HepG2 (cell line): ENCODE results near the gene HNRNPC. TPM values are rescaled to one million over a fixed set of nuclear protein-coding genes. Genes with fewer than 3 reads are reported as not detected.

Experiments used
- CEBPB ChIP-seq: IDR thresholded peaks from 2 replicates; pipeline ENCODE4 v1.6.1; 2011; ENCODE audit warnings: low read depth, low read length, improper control_type of control experiment, borderline replicate concordance
- CREB1 ChIP-seq, 2 experiments: fragments of 450-650 bp in 1 of 2; IDR thresholded peaks; 2 replicates each; pipeline ENCODE4 v1.6.1; 2016 to 2017; ENCODE audit warnings: control low read depth in 1 of 2, mild to moderate bottlenecking in 1 of 2, missing compliant biosample characterization in 1 of 2, missing genetic modification characterization in 1 of 2
- JUNB ChIP-seq: sonication (generic); formaldehyde crosslinking; IDR thresholded peaks from 2 replicates; pipeline ENCODE4 v1.8.0; 2022; ENCODE audit warnings: missing genetic modification reagents, mild to moderate bottlenecking, borderline replicate concordance
- KLF13 ChIP-seq: sonication (generic); formaldehyde crosslinking; IDR thresholded peaks from 2 replicates; pipeline ENCODE4 v1.4.0; 2020; ENCODE audit warnings: mild to moderate bottlenecking, missing genetic modification reagents
- MED8 ChIP-seq: sonication (generic); formaldehyde crosslinking; IDR thresholded peaks from 2 replicates; pipeline ENCODE4 v1.8.1; 2023; ENCODE audit warnings: mild to moderate bottlenecking, missing genetic modification reagents; ENCODE audit not compliant: insufficient replicate concordance
- MEF2D ChIP-seq: sonication (generic); formaldehyde crosslinking; IDR thresholded peaks from 2 replicates; pipeline ENCODE4 v1.5.1; 2020; ENCODE audit warnings: mild to moderate bottlenecking, missing genetic modification reagents
- MTA1 ChIP-seq: sonication (generic); formaldehyde crosslinking; IDR thresholded peaks from 2 replicates; pipeline ENCODE4 v1.4.0; 2020; ENCODE audit warnings: missing genetic modification reagents, mild to moderate bottlenecking, borderline replicate concordance
- NFE2 ChIP-seq: sonication (generic); formaldehyde crosslinking; IDR thresholded peaks from 2 replicates; pipeline ENCODE4 v1.4.0; 2020; ENCODE audit warnings: missing genetic modification reagents
- NFE2L2 ChIP-seq: fragments of 150-350 bp; IDR thresholded peaks from 2 replicates; pipeline ENCODE4 v1.6.1; 2014; ENCODE audit warnings: low read length
- POLR2AphosphoS2 ChIP-seq: IDR thresholded peaks from 2 replicates; pipeline ENCODE4 v1.6.1; 2011; ENCODE audit warnings: low read depth, low read length, improper control_type of control experiment
- POLR2AphosphoS5 ChIP-seq: IDR thresholded peaks from 2 replicates; pipeline ENCODE4 v1.6.1; 2012; ENCODE audit warnings: low read depth, low read length
- POLR2G ChIP-seq: fragments of 200-400 bp; formaldehyde crosslinking; IDR thresholded peaks from 2 replicates; pipeline ENCODE4 v1.6.1; 2018; ENCODE audit warnings: mild to moderate bottlenecking, low read depth, low read length, moderate library complexity
- PPARG ChIP-seq: conservative IDR thresholded peaks from 2 replicates; pipeline ENCODE4 v1.6.1; 2016; ENCODE audit warnings: missing biosample characterization, missing genetic modification reagents
- RBM22 ChIP-seq: fragments of 200-400 bp; formaldehyde crosslinking; optimal IDR thresholded peaks from 2 replicates; pipeline ENCODE3; 2017; ENCODE audit warnings: mild to moderate bottlenecking, low read length, moderate library complexity
- ZFP36L1 ChIP-seq: sonication (generic); formaldehyde crosslinking; IDR thresholded peaks from 2 replicates; pipeline ENCODE4 v1.8.0; 2022; ENCODE audit warnings: mild to moderate bottlenecking, missing genetic modification reagents, moderate library complexity
- ZNF138 ChIP-seq: sonication (generic); formaldehyde crosslinking; IDR thresholded peaks from 2 replicates; pipeline ENCODE4 v1.5.0; 2020; ENCODE audit warnings: mild to moderate bottlenecking, low read depth, missing genetic modification reagents
- ZNF317 ChIP-seq: sonication (generic); formaldehyde crosslinking; IDR thresholded peaks from 2 replicates; pipeline ENCODE4 v1.5.0; 2020; ENCODE audit warnings: mild to moderate bottlenecking, missing genetic modification reagents
- ZNF33A ChIP-seq: sonication (generic); formaldehyde crosslinking; IDR thresholded peaks from 2 replicates; pipeline ENCODE4 v1.5.1; 2020; ENCODE audit warnings: missing genetic modification reagents, mild to moderate bottlenecking, moderate library complexity, borderline replicate concordance
- ZNF75D ChIP-seq: sonication (generic); formaldehyde crosslinking; IDR thresholded peaks from 2 replicates; pipeline ENCODE4 v1.8.1; 2023; ENCODE audit warnings: missing genetic modification reagents, mild to moderate bottlenecking, borderline replicate concordance
- ZNF878 ChIP-seq: sonication (generic); formaldehyde crosslinking; IDR thresholded peaks from 2 replicates; pipeline ENCODE4 v1.8.1; 2023; ENCODE audit warnings: mild to moderate bottlenecking, missing genetic modification reagents, moderate library complexity
- ZZZ3 ChIP-seq: sonication (generic); formaldehyde crosslinking; IDR thresholded peaks from 2 replicates; pipeline ENCODE4 v1.4.0; 2020; ENCODE audit warnings: missing genetic modification reagents, mild to moderate bottlenecking, borderline replicate concordance
- polyA plus RNA-seq, 8 experiments: library from polyadenylated mRNA; depleted of rRNA in 3 of 8; stranded (reverse) in 7 of 8; unstranded in 1 of 8; fragments of >200 nt; fragmentation: Illumina TruSeq in 4 of 8; extraction: Trizol in 4 of 8; gene quantifications; 2 replicates each; pipeline versions ENCODE4 v1.2.1 to v1.2.3, GENCODE V29; 2011 to 2016; ENCODE audit warnings: low read depth in 4 of 8, missing spikeins in 1 of 8, mixed read lengths in 1 of 8; ENCODE audit not compliant: insufficient read depth in 1 of 8
- total RNA-seq, 5 experiments: library from RNA; depleted of rRNA; stranded (reverse); fragments of >200 nt; fragmentation: Illumina TruSeq; extraction: Trizol; gene quantifications; 2 replicates each; pipeline ENCODE4 v1.2.3, GENCODE V29; 2016; ENCODE audit warnings: low read depth in 1 of 5
- TF ChIP-seq, protein P1 (sequence below): sonication (generic); formaldehyde crosslinking; IDR thresholded peaks from 2 replicates; pipeline ENCODE4 v1.5.0; 2020; ENCODE audit warnings: missing genetic modification reagents
- TF ChIP-seq, protein P2 (sequence below): sonication (generic); formaldehyde crosslinking; IDR thresholded peaks from 2 replicates; pipeline ENCODE4 v1.9.0; 2022; ENCODE audit warnings: missing genetic modification reagents, mild to moderate bottlenecking, borderline replicate concordance
- TF ChIP-seq, protein P3 (sequence below): sonication (generic); formaldehyde crosslinking; IDR thresholded peaks from 2 replicates; pipeline ENCODE4 v1.5.0; 2020; ENCODE audit warnings: mild to moderate bottlenecking, missing genetic modification reagents

The HNRNPC gene
- total and polyA plus RNA-seq, 2 of the 13 experiments (the other 11 are each of a cell fraction or from before 2014, with no cell fraction given), result 628 to 1,099 TPM

DNA sequence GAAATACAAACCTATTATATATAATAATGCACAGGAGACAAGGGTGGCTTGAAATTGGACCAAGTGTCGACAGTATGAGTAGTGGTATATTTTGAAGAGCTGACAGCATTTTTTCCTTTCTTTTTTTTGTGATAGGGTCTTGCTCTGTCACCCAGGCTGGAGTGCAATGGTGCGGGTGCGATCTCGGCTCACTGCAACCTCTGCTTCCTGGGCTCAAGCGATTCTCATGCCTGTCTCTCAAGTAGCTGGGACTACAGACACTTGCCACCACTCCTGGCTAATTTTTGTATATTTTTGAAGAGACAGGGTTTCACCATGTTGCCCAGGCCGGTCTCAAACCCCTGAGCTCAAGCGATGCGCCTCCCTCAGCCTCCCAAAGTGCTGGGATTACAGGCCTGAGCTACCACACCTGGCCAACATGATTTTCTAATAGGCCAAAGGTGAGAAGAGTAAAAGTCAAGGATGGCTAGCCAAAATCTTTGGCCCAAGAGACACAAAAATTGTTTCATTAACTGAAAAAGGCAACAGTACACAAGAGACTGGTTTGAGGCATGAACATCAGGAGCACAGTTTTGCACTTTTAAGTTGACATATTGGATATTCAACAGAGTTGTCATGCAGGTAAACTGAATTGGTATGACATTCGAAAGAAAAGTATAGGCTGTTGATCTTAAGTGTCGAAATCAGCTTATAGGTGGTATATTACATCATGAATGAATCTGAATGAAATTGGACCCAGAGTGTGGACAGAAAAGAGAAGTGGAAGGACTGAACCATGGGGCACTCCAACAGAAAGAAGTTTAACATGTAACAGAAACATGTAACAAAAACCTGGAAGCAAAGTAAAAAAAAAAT lies 12.5 kb downstream of the HNRNPC start (continued):
- no peak for TF ChIP-seq NFE2L2
- 0 out of 2 replicates have a peak, but pooled peaks have one; percentile 36 for TF ChIP-seq ZNF878 (CRISPR knock-in tag)
- no peak for TF ChIP-seq ZZZ3
- peak; percentile 24 for TF ChIP-seq POLR2AphosphoS2
- 0 out of 2 replicates have a peak, but pooled peaks have one; percentile 2 for TF ChIP-seq CREB1 (IDR thresholded peaks at IDR 0.05)
- no peak for TF ChIP-seq CREB1 (CRISPR knock-in tag; IDR thresholded peaks at IDR 0.05)
- TF ChIP-seq ZFP36L1, result no peak
- peak; percentile 50; the same call in 1 of the 2 replicates for TF ChIP-seq CEBPB
- TF ChIP-seq MTA1, result no peak
- peak; percentile 8; the same call in 1 of the 2 replicates for TF ChIP-seq POLR2AphosphoS5
- TF ChIP-seq ZNF317 (CRISPR knock-in tag), result no peak
- TF ChIP-seq, protein P1, sequence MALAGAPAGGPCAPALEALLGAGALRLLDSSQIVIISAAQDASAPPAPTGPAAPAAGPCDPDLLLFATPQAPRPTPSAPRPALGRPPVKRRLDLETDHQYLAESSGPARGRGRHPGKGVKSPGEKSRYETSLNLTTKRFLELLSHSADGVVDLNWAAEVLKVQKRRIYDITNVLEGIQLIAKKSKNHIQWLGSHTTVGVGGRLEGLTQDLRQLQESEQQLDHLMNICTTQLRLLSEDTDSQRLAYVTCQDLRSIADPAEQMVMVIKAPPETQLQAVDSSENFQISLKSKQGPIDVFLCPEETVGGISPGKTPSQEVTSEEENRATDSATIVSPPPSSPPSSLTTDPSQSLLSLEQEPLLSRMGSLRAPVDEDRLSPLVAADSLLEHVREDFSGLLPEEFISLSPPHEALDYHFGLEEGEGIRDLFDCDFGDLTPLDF, result no peak
- no peak for TF ChIP-seq NFE2
- TF ChIP-seq, protein P2, sequence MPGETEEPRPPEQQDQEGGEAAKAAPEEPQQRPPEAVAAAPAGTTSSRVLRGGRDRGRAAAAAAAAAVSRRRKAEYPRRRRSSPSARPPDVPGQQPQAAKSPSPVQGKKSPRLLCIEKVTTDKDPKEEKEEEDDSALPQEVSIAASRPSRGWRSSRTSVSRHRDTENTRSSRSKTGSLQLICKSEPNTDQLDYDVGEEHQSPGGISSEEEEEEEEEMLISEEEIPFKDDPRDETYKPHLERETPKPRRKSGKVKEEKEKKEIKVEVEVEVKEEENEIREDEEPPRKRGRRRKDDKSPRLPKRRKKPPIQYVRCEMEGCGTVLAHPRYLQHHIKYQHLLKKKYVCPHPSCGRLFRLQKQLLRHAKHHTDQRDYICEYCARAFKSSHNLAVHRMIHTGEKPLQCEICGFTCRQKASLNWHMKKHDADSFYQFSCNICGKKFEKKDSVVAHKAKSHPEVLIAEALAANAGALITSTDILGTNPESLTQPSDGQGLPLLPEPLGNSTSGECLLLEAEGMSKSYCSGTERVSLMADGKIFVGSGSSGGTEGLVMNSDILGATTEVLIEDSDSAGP (CRISPR knock-in tag), result no peak
- TF ChIP-seq RBM22, result peak; percentile 79
- TF ChIP-seq ZNF33A (CRISPR knock-in tag), result no peak
- no peak for TF ChIP-seq PPARG (CRISPR knock-in tag)
- TF ChIP-seq POLR2G, result peak; percentile 33
- TF ChIP-seq MEF2D (CRISPR knock-in tag), result no peak
- no peak for TF ChIP-seq ZNF75D (CRISPR knock-in tag)
- no peak for TF ChIP-seq ZNF138 (CRISPR knock-in tag)
- no peak for TF ChIP-seq KLF13
- no peak for TF ChIP-seq JUNB (CRISPR knock-in tag)
- peak; percentile 53 for TF ChIP-seq MED8 (CRISPR knock-in tag)
- TF ChIP-seq, protein P3, sequence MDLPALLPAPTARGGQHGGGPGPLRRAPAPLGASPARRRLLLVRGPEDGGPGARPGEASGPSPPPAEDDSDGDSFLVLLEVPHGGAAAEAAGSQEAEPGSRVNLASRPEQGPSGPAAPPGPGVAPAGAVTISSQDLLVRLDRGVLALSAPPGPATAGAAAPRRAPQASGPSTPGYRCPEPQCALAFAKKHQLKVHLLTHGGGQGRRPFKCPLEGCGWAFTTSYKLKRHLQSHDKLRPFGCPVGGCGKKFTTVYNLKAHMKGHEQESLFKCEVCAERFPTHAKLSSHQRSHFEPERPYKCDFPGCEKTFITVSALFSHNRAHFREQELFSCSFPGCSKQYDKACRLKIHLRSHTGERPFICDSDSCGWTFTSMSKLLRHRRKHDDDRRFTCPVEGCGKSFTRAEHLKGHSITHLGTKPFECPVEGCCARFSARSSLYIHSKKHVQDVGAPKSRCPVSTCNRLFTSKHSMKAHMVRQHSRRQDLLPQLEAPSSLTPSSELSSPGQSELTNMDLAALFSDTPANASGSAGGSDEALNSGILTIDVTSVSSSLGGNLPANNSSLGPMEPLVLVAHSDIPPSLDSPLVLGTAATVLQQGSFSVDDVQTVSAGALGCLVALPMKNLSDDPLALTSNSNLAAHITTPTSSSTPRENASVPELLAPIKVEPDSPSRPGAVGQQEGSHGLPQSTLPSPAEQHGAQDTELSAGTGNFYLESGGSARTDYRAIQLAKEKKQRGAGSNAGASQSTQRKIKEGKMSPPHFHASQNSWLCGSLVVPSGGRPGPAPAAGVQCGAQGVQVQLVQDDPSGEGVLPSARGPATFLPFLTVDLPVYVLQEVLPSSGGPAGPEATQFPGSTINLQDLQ (CRISPR knock-in tag), result 0 out of 2 replicates have a peak, but pooled peaks have one; percentile 36
